Caco-2 (cell line): ENCODE data around the gene P3H2. TPM values are rescaled to one million over a fixed set of nuclear protein-coding genes. Genes with fewer than 3 reads are reported as not detected.
"Not testable (repeated sequence)": the region's sequence is repeated elsewhere in the genome, so short reads cannot be mapped to it uniquely, and the experiment has no call there.

Experiments
- BruUV-seq: library from RNA; stranded (reverse); fragments of 400-500 nt; replicated peaks from 2 replicates; lab custom pipeline; 2021; lab: Mats Ljungman, UMichigan
- CTCF ChIA-PET: fragments of 300-600 bp; sonication (Branson Sonifier 250); formaldehyde crosslinking; loops from one replicate; lab custom pipeline; 2022; ENCODE audit warnings: antibody characterized with exemption; lab: Charles Lee
- POLR2A ChIA-PET: fragments of 300-600 bp; sonication (Branson Sonifier 250); formaldehyde crosslinking; loops from one replicate; lab custom pipeline; 2022; ENCODE audit warnings: antibody characterized with exemption; lab: Charles Lee
- DNase-seq, 2 experiments: peaks; one replicate each; pipeline versions ENCODE4 v3.0.0 to v3.0.0-alpha.2; 2020 to 2022
- H3K27me3 ChIP-seq: replicated peaks from 2 replicates; pipeline ENCODE4 v1.6.0; 2011; ENCODE audit warnings: low read length; ENCODE audit not compliant: control insufficient read depth, insufficient read depth
- H3K36me3 ChIP-seq: 2 replicates; pipeline ENCODE4 v1.5.1; 2011; ENCODE audit warnings: low read length; ENCODE audit not compliant: control insufficient read depth, insufficient read depth
- H3K4me1 ChIP-seq: fragments of 250-450 bp; sonication (Bioruptor Pico); 2 replicates; pipeline ENCODE4 v1.5.1; 2020; ENCODE audit warnings: mild to moderate bottlenecking
- H3K4me3 ChIP-seq: 2 replicates; pipeline ENCODE4 v1.5.1; 2011; ENCODE audit warnings: low read depth, mild to moderate bottlenecking, control low read depth, low read length
- H3K9me3 ChIP-seq: fragments of 250-450 bp; sonication (Bioruptor Pico); 2 replicates; pipeline ENCODE4 v1.5.1; 2020; ENCODE audit warnings: mild to moderate bottlenecking, moderate library complexity
- H3K27ac Mint-ChIP-seq: one replicate; pipeline ENCODE4 v1.8.0; 2022; ENCODE audit warnings: mixed read lengths; ENCODE audit not compliant: unreplicated experiment
- H3K27me3 Mint-ChIP-seq: one replicate; pipeline ENCODE4 v1.8.0; 2022; ENCODE audit warnings: mixed read lengths; ENCODE audit not compliant: insufficient read depth, unreplicated experiment
- H3K36me3 Mint-ChIP-seq: one replicate; pipeline ENCODE4 v1.8.0; 2022; ENCODE audit warnings: mild to moderate bottlenecking, mixed read lengths; ENCODE audit not compliant: insufficient read depth, unreplicated experiment
- H3K4me1 Mint-ChIP-seq: one replicate; pipeline ENCODE4 v1.8.0; 2022; ENCODE audit warnings: low read depth, mixed read lengths; ENCODE audit not compliant: unreplicated experiment
- H3K4me3 Mint-ChIP-seq: one replicate; pipeline ENCODE4 v1.8.0; 2022; ENCODE audit warnings: mild to moderate bottlenecking, moderate library complexity, mixed read lengths; ENCODE audit not compliant: unreplicated experiment
- H3K9me3 Mint-ChIP-seq: one replicate; pipeline ENCODE4 v1.8.0; 2022; ENCODE audit warnings: mixed read lengths; ENCODE audit not compliant: unreplicated experiment
- intact Hi-C: fragments of 100-400 bp; cut with micrococcal nuclease; formaldehyde crosslinking; loops from one replicate; pipeline ENCODE4 v1.10.0; 2022; ENCODE audit not compliant: unreplicated experiment
- total RNA-seq: library from RNA; stranded (reverse); gene quantifications from 2 replicates; pipeline ENCODE4 v1.2.3, GENCODE V29; 2022
- TF ChIP-seq, protein P1 (sequence below), 2 experiments: fragments of 200-600 bp in 1 of 2; IDR thresholded peaks; 1 replicate in 1 of 2; 2 replicates in 1 of 2; pipeline versions ENCODE4 v1.5.1 to v1.8.0; 2011 to 2022; ENCODE audit warnings: antibody characterized with exemption in 1 of 2, control low read depth in 1 of 2, inconsistent platforms in 1 of 2, low read depth in 1 of 2, low read length in 1 of 2, mild to moderate bottlenecking in 1 of 2, moderate library complexity in 1 of 2; ENCODE audit not compliant: insufficient read depth in 1 of 2, severe bottlenecking in 1 of 2, unreplicated experiment in 1 of 2

Gene P3H2
- total RNA-seq, 1 experiment from 2014 or later, result 55.8 TPM

DNA sequence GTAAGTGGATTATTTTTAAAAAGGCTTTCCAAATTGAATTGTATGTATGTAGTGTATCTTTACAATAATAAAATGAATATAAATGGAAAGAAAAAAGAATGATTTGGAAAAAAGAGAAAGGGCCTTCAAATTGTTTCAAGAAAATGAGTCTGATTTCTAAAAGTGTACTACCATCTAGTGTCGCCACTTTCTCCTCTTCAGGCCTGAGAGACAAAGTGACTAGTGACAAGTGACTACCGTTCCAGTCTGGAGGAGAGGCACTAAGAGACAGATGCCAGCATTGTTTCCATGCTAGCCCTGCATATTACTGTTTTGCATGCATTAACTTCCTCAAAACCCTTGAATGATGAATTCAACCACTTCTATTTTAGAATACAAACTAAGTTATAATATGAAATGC is 39.3 kb downstream of the P3H2 start:
- Mint-ChIP-seq H3K4me1 (peaks cover 9% of the 10 kb centered on the region), H3K9me3 (no peaks in the 10 kb centered on the region), H3K4me3 (no peak overlapping the region), H3K27me3 (no peaks in the 10 kb centered on the region), H3K36me3 (peaks cover 5% of the 10 kb centered on the region), H3K27ac (no peak overlapping the region)
- Histone ChIP-seq H3K27me3 (no peaks in the 10 kb centered on the region), H3K9me3 (no peaks in the 10 kb centered on the region), H3K4me3 (no peak overlapping the region), H3K4me1 (peaks cover 11% of the 10 kb centered on the region), H3K36me3 (no peaks in the 10 kb centered on the region)
- TF ChIP-seq, protein P1, sequence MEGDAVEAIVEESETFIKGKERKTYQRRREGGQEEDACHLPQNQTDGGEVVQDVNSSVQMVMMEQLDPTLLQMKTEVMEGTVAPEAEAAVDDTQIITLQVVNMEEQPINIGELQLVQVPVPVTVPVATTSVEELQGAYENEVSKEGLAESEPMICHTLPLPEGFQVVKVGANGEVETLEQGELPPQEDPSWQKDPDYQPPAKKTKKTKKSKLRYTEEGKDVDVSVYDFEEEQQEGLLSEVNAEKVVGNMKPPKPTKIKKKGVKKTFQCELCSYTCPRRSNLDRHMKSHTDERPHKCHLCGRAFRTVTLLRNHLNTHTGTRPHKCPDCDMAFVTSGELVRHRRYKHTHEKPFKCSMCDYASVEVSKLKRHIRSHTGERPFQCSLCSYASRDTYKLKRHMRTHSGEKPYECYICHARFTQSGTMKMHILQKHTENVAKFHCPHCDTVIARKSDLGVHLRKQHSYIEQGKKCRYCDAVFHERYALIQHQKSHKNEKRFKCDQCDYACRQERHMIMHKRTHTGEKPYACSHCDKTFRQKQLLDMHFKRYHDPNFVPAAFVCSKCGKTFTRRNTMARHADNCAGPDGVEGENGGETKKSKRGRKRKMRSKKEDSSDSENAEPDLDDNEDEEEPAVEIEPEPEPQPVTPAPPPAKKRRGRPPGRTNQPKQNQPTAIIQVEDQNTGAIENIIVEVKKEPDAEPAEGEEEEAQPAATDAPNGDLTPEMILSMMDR (IDR thresholded peaks at IDR 0.05; ENCODE audit: insufficient read depth in 1 of 2, low read depth in 1 of 2, low read length in 1 of 2, severe bottlenecking in 1 of 2, unreplicated experiment in 1 of 2), result no peak
- ChIA-PET CTCF (no interaction called here), POLR2A (no interaction called here)
- intact Hi-C loops, result no loop called here
- BruUV-seq, result no TSS peak
- DNase-seq, result no peak

DNA sequence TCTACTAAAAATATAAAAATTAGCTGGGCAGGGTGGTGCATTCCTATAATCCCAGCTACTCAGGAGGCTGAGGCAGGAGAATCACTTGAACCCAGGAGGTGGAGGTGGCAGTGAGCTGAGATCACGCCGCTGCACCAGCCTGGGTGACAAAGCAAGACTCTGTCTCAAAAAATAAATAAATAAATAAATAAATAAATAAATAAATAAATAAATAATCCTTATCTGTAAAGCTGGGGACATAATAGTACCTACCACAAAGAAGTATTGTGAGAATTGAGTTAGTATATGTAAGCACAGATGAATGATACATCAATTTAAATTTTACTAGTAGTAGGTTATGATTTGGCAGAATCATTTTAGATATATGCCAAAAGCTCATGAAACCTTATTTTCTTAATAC is 41.5 kb downstream of the P3H2 start:
- CTCF ChIA-PET, POLR2A ChIA-PET, H3K4me1 Mint-ChIP-seq, H3K27ac Mint-ChIP-seq, H3K27me3 Mint-ChIP-seq, H3K36me3 ChIP-seq, DNase-seq, H3K4me3 ChIP-seq, H3K9me3 ChIP-seq, H3K4me3 Mint-ChIP-seq, H3K27me3 ChIP-seq, BruUV-seq, H3K9me3 Mint-ChIP-seq, H3K36me3 Mint-ChIP-seq: not testable (repeated sequence)
- peaks cover 11% of the 10 kb centered on the region for H3K4me1 ChIP-seq
- intact Hi-C loops, result loop anchor here (5.0 kb wide), 1 partner anchor 38 kb away; no protein-coding TSS in a partner anchor

DNA sequence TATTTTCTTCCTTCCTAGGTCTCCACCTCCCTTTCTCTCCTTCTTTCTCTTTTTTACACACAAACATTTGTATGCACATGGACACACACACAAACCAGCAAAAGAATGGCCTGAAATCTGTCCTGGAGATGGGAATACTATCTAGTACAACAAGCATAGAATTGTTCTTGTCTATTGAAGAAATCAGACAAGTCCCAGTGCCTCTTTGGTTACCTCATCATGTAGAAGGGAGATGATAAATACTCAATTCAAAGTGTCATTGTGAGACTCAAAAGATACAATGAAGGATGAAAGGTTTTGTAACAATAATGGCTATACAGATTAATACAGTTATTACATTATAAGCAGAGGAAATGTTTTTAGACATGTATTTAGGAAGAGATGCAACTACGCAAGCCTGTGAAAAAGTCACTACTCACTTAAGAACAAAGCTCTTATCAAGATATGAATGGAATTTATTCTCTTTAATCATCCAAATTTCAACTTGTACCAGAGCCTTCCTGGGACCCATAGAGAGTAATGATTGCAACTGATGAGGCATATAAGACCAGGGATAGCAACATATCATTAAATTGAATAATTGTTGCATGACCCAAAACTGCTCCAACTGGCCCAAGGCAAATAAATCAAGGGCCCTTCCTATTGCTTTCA is 43.2 kb downstream of the P3H2 start:
- Mint-ChIP-seq H3K4me1 (peaks cover 9% of the 10 kb centered on the region), H3K9me3 (no peaks in the 10 kb centered on the region), H3K4me3 (no peak overlapping the region), H3K27ac (peak overlapping the region; percentile 36), H3K36me3 (peaks cover 5% of the 10 kb centered on the region), H3K27me3 (no peaks in the 10 kb centered on the region)
- Histone ChIP-seq H3K9me3 (no peaks in the 10 kb centered on the region), H3K27me3 (no peaks in the 10 kb centered on the region), H3K36me3 (no peaks in the 10 kb centered on the region), H3K4me3 (no peak overlapping the region), H3K4me1 (peaks cover 11% of the 10 kb centered on the region)
- ChIA-PET POLR2A (no interaction called here), CTCF (interaction anchor here (1.5 kb wide), 1 partner anchor 63 kb away, joined by 3 read pairs; no protein-coding TSS in a partner anchor)
- BruUV-seq, result no TSS peak
- TF ChIP-seq, protein P1 (IDR thresholded peaks at IDR 0.05; ENCODE audit: insufficient read depth in 1 of 2, low read depth in 1 of 2, low read length in 1 of 2, severe bottlenecking in 1 of 2, unreplicated experiment in 1 of 2), result no peak
- no peak for DNase-seq
- intact Hi-C loops, result loop anchor here (5.0 kb wide), 1 partner anchor 40 kb away; no protein-coding TSS in a partner anchor
